K562 (cell line): ENCODE results near the gene SEMA5A. TPM values are rescaled to one million over a fixed set of nuclear protein-coding genes. Genes with fewer than 3 reads are reported as not detected.

Experiments
- LEF1 ChIP-seq: fragments of 450-650 bp; IDR thresholded peaks from 2 replicates; pipeline ENCODE4 v1.6.1; 2016; ENCODE audit warnings: mild to moderate bottlenecking
- SLC30A9 ChIP-seq: fragments of 250-450 bp; sonication (Bioruptor Pico); IDR thresholded peaks from 2 replicates; pipeline ENCODE4 v1.8.0; 2022; ENCODE audit warnings: mild to moderate bottlenecking, moderate library complexity
- polyA plus RNA-seq, 8 experiments: library from polyadenylated mRNA; depleted of rRNA in 4 of 8; stranded (reverse) in 5 of 8; unstranded in 3 of 8; fragments of >200 nt; fragmentation: Nextera tagmentation in 2 of 8; fragmentation: Illumina TruSeq in 1 of 8; extraction: Ambion mirVana in 2 of 8; extraction: Trizol in 1 of 8; gene quantifications; 2 replicates each; pipeline versions ENCODE4 v1.2.1 to v1.2.3, GENCODE V29; 2011 to 2014; ENCODE audit warnings: inconsistent platforms in 1 of 8, missing spikeins in 1 of 8
- total RNA-seq, 7 experiments: library from RNA; depleted of rRNA in 6 of 7; stranded (reverse); fragments of >200 nt in 6 of 7; fragmentation: Illumina TruSeq in 2 of 7; extraction: Trizol in 2 of 7; gene quantifications; 2 replicates each; pipeline versions ENCODE4 v1.2.1 to v1.2.3, GENCODE V29; 2011 to 2021; ENCODE audit warnings: low replicate concordance in 1 of 7
- TF ChIP-seq, protein P1 (sequence below), 2 experiments: fragments of 200-800 bp in 1 of 2; sonication (Bioruptor generic) in 1 of 2; sonication (generic) in 1 of 2; formaldehyde crosslinking in 1 of 2; IDR thresholded peaks in 1 of 2; conservative IDR thresholded peaks in 1 of 2; 2 replicates each; pipeline versions ENCODE4 v1.5.0 to v1.6.1; 2016 to 2020; ENCODE audit warnings: missing compliant biosample characterization in 1 of 2, missing genetic modification characterization in 1 of 2, missing genetic modification reagents in 1 of 2
- TF ChIP-seq, protein P2 (sequence below), 3 experiments: IDR thresholded peaks in 2 of 3; conservative IDR thresholded peaks in 1 of 3; 2 replicates each; pipeline ENCODE4 v1.5.1; 2011 to 2012; ENCODE audit warnings: low read length in 3 of 3, mild to moderate bottlenecking in 3 of 3, control low read depth in 2 of 3, improper control_type of control experiment in 1 of 3, inconsistent platforms in 1 of 3, low read depth in 1 of 3, mixed read lengths in 1 of 3, moderate library complexity in 1 of 3; ENCODE audit not compliant: insufficient read depth in 2 of 3
- TF ChIP-seq, protein P3 (sequence below): fragments of 200-400 bp; formaldehyde crosslinking; IDR thresholded peaks from 2 replicates; pipeline ENCODE4 v1.6.1; 2017; ENCODE audit warnings: mild to moderate bottlenecking, low read depth, low read length, moderate library complexity

SEMA5A gene
- total and polyA plus RNA-seq, 9 of the 15 experiments (the other 6 are each of a cell fraction or from before 2014, with no cell fraction given): 0.02 TPM; not detected in 8

DNA sequence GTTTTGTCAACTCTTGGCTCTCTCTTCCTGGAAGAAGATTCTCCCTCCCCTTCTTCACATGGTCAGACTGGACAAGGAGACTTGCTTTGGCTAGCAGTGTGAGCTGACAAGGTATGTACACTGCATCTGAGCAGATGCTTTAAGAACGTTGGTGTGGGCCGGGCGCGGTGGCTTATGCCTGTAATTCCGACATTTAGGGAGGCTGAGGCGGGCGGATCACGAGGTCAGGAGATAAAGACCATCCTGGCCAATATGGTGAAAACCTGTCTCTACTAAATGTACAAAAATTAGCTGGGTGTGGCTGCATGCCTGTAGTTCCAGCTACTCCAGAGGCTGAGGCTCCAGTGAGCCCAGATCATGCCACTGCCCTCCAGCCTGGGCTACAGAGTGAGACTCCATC, 26.4 kb upstream of the SEMA5A start (continued):
- TF ChIP-seq, protein P1, sequence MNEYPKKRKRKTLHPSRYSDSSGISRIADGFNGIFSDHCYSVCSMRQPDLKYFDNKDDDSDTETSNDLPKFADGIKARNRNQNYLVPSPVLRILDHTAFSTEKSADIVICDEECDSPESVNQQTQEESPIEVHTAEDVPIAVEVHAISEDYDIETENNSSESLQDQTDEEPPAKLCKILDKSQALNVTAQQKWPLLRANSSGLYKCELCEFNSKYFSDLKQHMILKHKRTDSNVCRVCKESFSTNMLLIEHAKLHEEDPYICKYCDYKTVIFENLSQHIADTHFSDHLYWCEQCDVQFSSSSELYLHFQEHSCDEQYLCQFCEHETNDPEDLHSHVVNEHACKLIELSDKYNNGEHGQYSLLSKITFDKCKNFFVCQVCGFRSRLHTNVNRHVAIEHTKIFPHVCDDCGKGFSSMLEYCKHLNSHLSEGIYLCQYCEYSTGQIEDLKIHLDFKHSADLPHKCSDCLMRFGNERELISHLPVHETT (CRISPR knock-in tag; conservative IDR thresholded peaks at IDR 0.05 in 1 of 2, IDR thresholded peaks at IDR 0.05 in 1 of 2): no peak
- no peak for TF ChIP-seq SLC30A9 (CRISPR knock-in tag)
- TF ChIP-seq, protein P2, sequence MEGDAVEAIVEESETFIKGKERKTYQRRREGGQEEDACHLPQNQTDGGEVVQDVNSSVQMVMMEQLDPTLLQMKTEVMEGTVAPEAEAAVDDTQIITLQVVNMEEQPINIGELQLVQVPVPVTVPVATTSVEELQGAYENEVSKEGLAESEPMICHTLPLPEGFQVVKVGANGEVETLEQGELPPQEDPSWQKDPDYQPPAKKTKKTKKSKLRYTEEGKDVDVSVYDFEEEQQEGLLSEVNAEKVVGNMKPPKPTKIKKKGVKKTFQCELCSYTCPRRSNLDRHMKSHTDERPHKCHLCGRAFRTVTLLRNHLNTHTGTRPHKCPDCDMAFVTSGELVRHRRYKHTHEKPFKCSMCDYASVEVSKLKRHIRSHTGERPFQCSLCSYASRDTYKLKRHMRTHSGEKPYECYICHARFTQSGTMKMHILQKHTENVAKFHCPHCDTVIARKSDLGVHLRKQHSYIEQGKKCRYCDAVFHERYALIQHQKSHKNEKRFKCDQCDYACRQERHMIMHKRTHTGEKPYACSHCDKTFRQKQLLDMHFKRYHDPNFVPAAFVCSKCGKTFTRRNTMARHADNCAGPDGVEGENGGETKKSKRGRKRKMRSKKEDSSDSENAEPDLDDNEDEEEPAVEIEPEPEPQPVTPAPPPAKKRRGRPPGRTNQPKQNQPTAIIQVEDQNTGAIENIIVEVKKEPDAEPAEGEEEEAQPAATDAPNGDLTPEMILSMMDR (IDR thresholded peaks at IDR 0.05 in 2 of 3, conservative IDR thresholded peaks at IDR 0.05 in 1 of 3; ENCODE audit: insufficient read depth in 2 of 3, low read depth in 1 of 3, low read length in 3 of 3): no peak
- no peak for TF ChIP-seq LEF1
- TF ChIP-seq, protein P3, sequence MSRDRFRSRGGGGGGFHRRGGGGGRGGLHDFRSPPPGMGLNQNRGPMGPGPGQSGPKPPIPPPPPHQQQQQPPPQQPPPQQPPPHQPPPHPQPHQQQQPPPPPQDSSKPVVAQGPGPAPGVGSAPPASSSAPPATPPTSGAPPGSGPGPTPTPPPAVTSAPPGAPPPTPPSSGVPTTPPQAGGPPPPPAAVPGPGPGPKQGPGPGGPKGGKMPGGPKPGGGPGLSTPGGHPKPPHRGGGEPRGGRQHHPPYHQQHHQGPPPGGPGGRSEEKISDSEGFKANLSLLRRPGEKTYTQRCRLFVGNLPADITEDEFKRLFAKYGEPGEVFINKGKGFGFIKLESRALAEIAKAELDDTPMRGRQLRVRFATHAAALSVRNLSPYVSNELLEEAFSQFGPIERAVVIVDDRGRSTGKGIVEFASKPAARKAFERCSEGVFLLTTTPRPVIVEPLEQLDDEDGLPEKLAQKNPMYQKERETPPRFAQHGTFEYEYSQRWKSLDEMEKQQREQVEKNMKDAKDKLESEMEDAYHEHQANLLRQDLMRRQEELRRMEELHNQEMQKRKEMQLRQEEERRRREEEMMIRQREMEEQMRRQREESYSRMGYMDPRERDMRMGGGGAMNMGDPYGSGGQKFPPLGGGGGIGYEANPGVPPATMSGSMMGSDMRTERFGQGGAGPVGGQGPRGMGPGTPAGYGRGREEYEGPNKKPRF: no peak
- TF ChIP-seq, all 486 proteins: peak for 0
